ENCODE measurements around the gene FTCD.
"Not testable (repeated sequence)": the region's sequence is repeated elsewhere in the genome, so short reads cannot be mapped to it uniquely, and the experiment has no call there.

The FTCD gene

GRCh38 chr21:46152927-46153246 is 2.5 kb downstream of the FTCD start:
- DNase-seq: no peak

- DNase-seq: no peak
Observed at GRCh38 chr21:46151989-46152926, 3.1 kb downstream of the FTCD start.

- no peak for DNase-seq
Observed at GRCh38 chr21:46151261-46151988, 4.0 kb downstream of the FTCD start.

GRCh38 chr21:46150491-46151121 is 4.8 kb downstream of the FTCD start:
- no peak for DNase-seq

- no peak for DNase-seq
Observed at GRCh38 chr21:46150073-46150472, 5.3 kb downstream of the FTCD start.

GRCh38 chr21:46149205-46149901 is 6.0 kb downstream of the FTCD start:
- no peak for DNase-seq

- no peak for DNase-seq
Observed at GRCh38 chr21:46148106-46148505, 7.3 kb downstream of the FTCD start.

- peak; percentile 8 to 44 for DNase-seq
Observed at GRCh38 chr21:46147429-46147828, 8.0 kb downstream of the FTCD start.

GRCh38 chr21:46146856-46147255 is 8.5 kb downstream of the FTCD start:
- no peak for DNase-seq

- no peak for DNase-seq
Observed at GRCh38 chr21:46145840-46146691, 9.3 kb downstream of the FTCD start.

- DNase-seq: no peak
Observed at GRCh38 chr21:46145159-46145839, 10.1 kb downstream of the FTCD start.

GRCh38 chr21:46144464-46145070 is 10.8 kb downstream of the FTCD start:
- no peak for DNase-seq

GRCh38 chr21:46142582-46143473 is 12.6 kb downstream of the FTCD start:
- no peak for DNase-seq

GRCh38 chr21:46141767-46142581 is 13.4 kb downstream of the FTCD start:
- DNase-seq: no peak

- not testable (repeated sequence) for DNase-seq
Observed at GRCh38 chr21:46140352-46141003, 14.9 kb downstream of the FTCD start.

GRCh38 chr21:46139686-46140085 is 15.7 kb downstream of the FTCD start:
- no peak for DNase-seq

- no peak for DNase-seq
Observed at GRCh38 chr21:46138383-46138970, 16.9 kb downstream of the FTCD start.

- no peak for DNase-seq
Observed at GRCh38 chr21:46137908-46138307, 17.5 kb downstream of the FTCD start.
